AG09319 (cell line): Measurements from ENCODE around the gene LRIF1.

Experiments used
- DNase-seq: peaks from one replicate; pipeline ENCODE4 v3.0.0-alpha.2; 2010; ENCODE audit warnings: low read depth; ENCODE audit errors: extremely low read depth
- TF ChIP-seq, protein P1 (sequence below): IDR thresholded peaks from 2 replicates; pipeline ENCODE4 v1.5.1; 2011; ENCODE audit warnings: low read depth, mild to moderate bottlenecking, inconsistent platforms, low read length, moderate library complexity

Gene LRIF1

DNA sequence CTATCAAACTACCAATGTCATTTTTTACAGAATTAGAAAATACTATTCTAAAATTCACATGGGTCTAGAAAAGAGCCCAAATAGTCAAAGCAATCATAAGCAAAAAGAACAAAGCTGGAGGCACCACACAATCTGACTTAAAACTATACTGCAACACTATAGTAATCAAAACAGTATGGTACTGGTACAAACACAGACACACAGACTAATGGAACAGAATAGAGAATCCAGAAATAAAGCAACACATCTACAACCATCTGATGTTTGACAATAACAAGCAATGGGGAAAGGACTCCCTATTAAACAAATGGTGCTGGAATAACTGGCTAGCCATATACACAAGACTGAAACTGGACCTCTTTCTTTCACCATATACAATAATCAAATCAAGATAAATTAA is 50.9 kb downstream of the LRIF1 start:
- DNase-seq: no peak
- TF ChIP-seq, protein P1, sequence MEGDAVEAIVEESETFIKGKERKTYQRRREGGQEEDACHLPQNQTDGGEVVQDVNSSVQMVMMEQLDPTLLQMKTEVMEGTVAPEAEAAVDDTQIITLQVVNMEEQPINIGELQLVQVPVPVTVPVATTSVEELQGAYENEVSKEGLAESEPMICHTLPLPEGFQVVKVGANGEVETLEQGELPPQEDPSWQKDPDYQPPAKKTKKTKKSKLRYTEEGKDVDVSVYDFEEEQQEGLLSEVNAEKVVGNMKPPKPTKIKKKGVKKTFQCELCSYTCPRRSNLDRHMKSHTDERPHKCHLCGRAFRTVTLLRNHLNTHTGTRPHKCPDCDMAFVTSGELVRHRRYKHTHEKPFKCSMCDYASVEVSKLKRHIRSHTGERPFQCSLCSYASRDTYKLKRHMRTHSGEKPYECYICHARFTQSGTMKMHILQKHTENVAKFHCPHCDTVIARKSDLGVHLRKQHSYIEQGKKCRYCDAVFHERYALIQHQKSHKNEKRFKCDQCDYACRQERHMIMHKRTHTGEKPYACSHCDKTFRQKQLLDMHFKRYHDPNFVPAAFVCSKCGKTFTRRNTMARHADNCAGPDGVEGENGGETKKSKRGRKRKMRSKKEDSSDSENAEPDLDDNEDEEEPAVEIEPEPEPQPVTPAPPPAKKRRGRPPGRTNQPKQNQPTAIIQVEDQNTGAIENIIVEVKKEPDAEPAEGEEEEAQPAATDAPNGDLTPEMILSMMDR: no peak

GRCh38 chr1:110903853-110904500 is 59.7 kb downstream of the LRIF1 start:
- DNase-seq: no peak

DNA sequence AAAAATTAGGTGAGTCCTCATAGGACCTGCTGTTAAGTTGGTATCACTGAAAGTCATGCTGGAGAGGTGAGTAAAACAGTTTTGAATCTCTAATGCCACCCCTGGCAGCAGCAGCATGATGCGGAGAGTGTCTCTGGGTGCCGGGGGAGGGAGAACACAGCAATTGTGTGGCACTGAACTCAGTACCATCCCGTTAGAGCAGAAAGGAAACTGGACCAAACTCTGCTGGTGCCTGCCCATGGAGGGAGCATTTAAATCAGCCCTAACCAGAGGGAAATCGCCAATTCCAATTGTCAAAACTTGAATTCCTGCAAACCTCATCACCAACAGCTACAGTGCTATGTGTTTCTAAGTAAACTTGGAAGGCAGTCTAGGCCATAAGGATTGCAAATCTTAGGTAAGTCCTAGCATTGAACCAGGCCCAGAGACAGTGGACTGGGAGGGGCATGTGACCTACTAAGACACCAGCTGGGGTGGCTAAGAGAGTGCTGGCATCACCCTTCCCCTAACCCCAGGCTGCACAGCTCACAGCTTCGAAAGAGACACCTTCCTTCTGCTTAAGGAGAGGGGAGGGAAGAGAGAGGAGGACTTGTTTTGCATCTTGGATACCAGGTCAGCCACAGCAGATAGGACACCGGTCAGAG is 60.8 kb downstream of the LRIF1 start:
- no peak for DNase-seq
- TF ChIP-seq, protein P1: no peak

More at GRCh38 chr1:110903853-110904500, 59.7 kb downstream of the LRIF1 start:
- TF ChIP-seq, protein P1: no peak

DNA sequence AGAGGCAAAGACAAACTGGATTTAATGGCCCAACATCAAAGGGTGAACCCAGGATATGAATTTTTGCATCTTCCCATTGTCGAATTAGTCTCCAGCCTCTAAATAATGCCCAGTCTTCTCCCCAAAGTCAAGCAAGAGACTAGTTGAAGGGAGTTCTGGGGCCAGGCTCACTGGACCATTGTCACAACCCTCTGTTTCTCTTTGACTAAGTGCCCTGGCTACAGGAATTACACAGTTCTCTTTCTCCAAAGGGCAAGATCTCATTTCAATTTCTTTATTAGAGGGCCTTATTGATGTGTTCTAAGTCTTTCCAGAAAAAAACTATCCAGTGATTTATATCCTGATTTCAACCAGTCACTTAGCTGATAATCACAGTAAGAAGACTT is 64.3 kb downstream of the LRIF1 start:
- DNase-seq: no peak
- TF ChIP-seq, protein P1: no peak

- TF ChIP-seq, protein P1: no peak
- no peak for DNase-seq
These were observed 64.8 kb downstream of the LRIF1 start for GRCh38 chr1:110898734-110899457.

GRCh38 chr1:110897681-110898080 is 66.0 kb downstream of the LRIF1 start:
- no peak for DNase-seq
- TF ChIP-seq, protein P1: no peak
